HCT116 (cell line): ENCODE measurements around the gene TTLL11. TPM values are rescaled to one million over a fixed set of nuclear protein-coding genes. Genes with fewer than 3 reads are reported as not detected.

ENCODE experiments used
- ATAC-seq: fragments of 200-7000 bp; cut with Tn5 transposase; 2 replicates; pipeline ENCODE4 v1.9.1; 2020; ENCODE audit warnings: mild to moderate bottlenecking, moderate library complexity
- BruUV-seq: library from RNA; stranded (reverse); fragments of 400-500 nt; replicated peaks from 2 replicates; lab custom pipeline; 2021; lab: Mats Ljungman, UMichigan
- CTCF ChIA-PET: fragments of 300-600 bp; sonication (Branson Sonifier 250); formaldehyde crosslinking; loops from one replicate; lab custom pipeline; 2021; ENCODE audit warnings: antibody characterized with exemption; lab: Charles Lee
- POLR2A ChIA-PET: fragments of 300-600, 350-600 bp; sonication (Branson Sonifier 250); formaldehyde crosslinking; loops from one replicate; lab custom pipeline; 2021; ENCODE audit warnings: antibody characterized with exemption; lab: Charles Lee
- RAD21 ChIA-PET, 2 experiments: fragments of 300-600 bp; sonication (Branson Sonifier 250); formaldehyde crosslinking; loops; one replicate each; lab custom pipeline; 2023; ENCODE audit warnings: low total read pairs in 2 of 2; ENCODE audit not compliant: uncharacterized antibody in 2 of 2, unreplicated experiment in 2 of 2, low non-redundant PET in 1 of 2; lab: Charles Lee
- DNase-seq: peaks from one replicate; pipeline ENCODE4 v3.0.0-alpha.2; 2010; ENCODE audit warnings: low read depth, low spot score
- H2AFZ ChIP-seq: fragments of 200-600 bp; shearing (Covaris generic), sonication (generic); 2 replicates; pipeline ENCODE4 v1.6.1; 2017; ENCODE audit warnings: low read depth, mixed run types, mixed read lengths, antibody characterized with exemption, low read length; ENCODE audit not compliant: poor library complexity, severe bottlenecking
- H3K27ac ChIP-seq: 2 replicates; pipeline ENCODE4 v1.5.1; 2012; ENCODE audit warnings: low read depth, low read length
- H3K27me3 ChIP-seq: fragments of 200-600 bp; sonication (generic); 2 replicates; pipeline ENCODE4 v1.6.1; 2016; ENCODE audit warnings: mixed run types, low read length, mixed read lengths; ENCODE audit not compliant: insufficient read depth
- H3K36me3 ChIP-seq, 2 experiments: fragments of 200-500 bp in 1 of 2; fragments of 200-600 bp in 1 of 2; sonication (Bioruptor generic) in 1 of 2; sonication (generic) in 1 of 2; 2 replicates each; pipeline versions ENCODE4 v1.5.1 to v1.6.1; 2014 to 2016; ENCODE audit warnings: low read length in 2 of 2, inconsistent platforms in 1 of 2, mixed read lengths in 1 of 2, mixed run types in 1 of 2; ENCODE audit not compliant: insufficient read depth in 2 of 2, control insufficient read depth in 1 of 2
- H3K4me1 ChIP-seq, 2 experiments: fragments of 200-600 bp in 1 of 2; sonication (generic) in 1 of 2; 2 replicates each; pipeline versions ENCODE4 v1.5.1 to v1.6.1; 2012 to 2017; ENCODE audit warnings: low read length in 2 of 2, inconsistent platforms in 1 of 2, mild to moderate bottlenecking in 1 of 2, mixed read lengths in 1 of 2, mixed run types in 1 of 2, moderate library complexity in 1 of 2; ENCODE audit not compliant: insufficient read depth in 2 of 2, control insufficient read depth in 1 of 2
- H3K4me2 ChIP-seq: fragments of 200-600 bp; sonication (generic); 2 replicates; pipeline ENCODE4 v1.6.1; 2017; ENCODE audit warnings: mixed run types, low read length, mixed read lengths
- H3K4me3 ChIP-seq, 2 experiments: fragments of 200-600 bp in 1 of 2; sonication (generic) in 1 of 2; replicated peaks in 1 of 2; 2 replicates each; pipeline ENCODE4 v1.5.1; 2011 to 2016; ENCODE audit warnings: low read length in 2 of 2, control low read depth in 1 of 2, low read depth in 1 of 2, mild to moderate bottlenecking in 1 of 2, mixed read lengths in 1 of 2, mixed run types in 1 of 2
- H3K79me2 ChIP-seq: fragments of 200-600 bp; sonication (generic); 2 replicates; pipeline ENCODE4 v1.6.1; 2017; ENCODE audit warnings: mild to moderate bottlenecking, mixed run types, low read length, moderate library complexity, mixed read lengths; ENCODE audit not compliant: insufficient read depth
- H3K9ac ChIP-seq: fragments of 200-600 bp; sonication (generic); 2 replicates; pipeline ENCODE4 v1.6.1; 2016; ENCODE audit warnings: low read length, mixed read lengths
- H3K9me2 ChIP-seq: fragments of 200-600 bp; sonication (generic), shearing (Covaris generic); 2 replicates; pipeline ENCODE4 v1.6.1; 2017; ENCODE audit warnings: mixed run types, mild to moderate bottlenecking, moderate library complexity; ENCODE audit not compliant: insufficient read depth
- H3K9me3 ChIP-seq, 2 experiments: fragments of 200-500 bp in 1 of 2; fragments of 200-600 bp in 1 of 2; sonication (Bioruptor generic) in 1 of 2; sonication (generic) in 1 of 2; 2 replicates each; pipeline ENCODE4 v1.6.1; 2014 to 2017; ENCODE audit warnings: low read length in 2 of 2, mixed read lengths in 2 of 2, inconsistent platforms in 1 of 2, low read depth in 1 of 2, mild to moderate bottlenecking in 1 of 2, mixed run types in 1 of 2, moderate library complexity in 1 of 2; ENCODE audit not compliant: control insufficient read depth in 1 of 2, insufficient read depth in 1 of 2
- H4K20me1 ChIP-seq: fragments of 200-600 bp; sonication (generic), shearing (Covaris generic); 2 replicates; pipeline ENCODE4 v1.6.1; 2017; ENCODE audit warnings: mixed run types, mild to moderate bottlenecking, moderate library complexity; ENCODE audit not compliant: insufficient read depth
- CBX3 ChIP-seq: IDR thresholded peaks from 2 replicates; pipeline ENCODE4 v1.6.1; 2012; ENCODE audit warnings: low read depth
- CEBPB ChIP-seq: IDR thresholded peaks from 2 replicates; pipeline ENCODE4 v1.6.1; 2012; ENCODE audit warnings: low read depth
- EGR1 ChIP-seq: IDR thresholded peaks from 2 replicates; pipeline ENCODE4 v1.6.1; 2012; ENCODE audit warnings: low read depth
- RAD21 ChIP-seq: IDR thresholded peaks from 2 replicates; pipeline ENCODE4 v1.6.1; 2012; ENCODE audit warnings: low read depth, mild to moderate bottlenecking
- REST ChIP-seq: IDR thresholded peaks from 2 replicates; pipeline ENCODE4 v1.6.1; 2012; ENCODE audit warnings: low read depth
- SRF ChIP-seq: IDR thresholded peaks from 2 replicates; pipeline ENCODE4 v1.6.1; 2012; ENCODE audit warnings: low read depth
- TCF7L2 ChIP-seq: IDR thresholded peaks from 2 replicates; pipeline ENCODE4 v1.7.0; 2011; ENCODE audit warnings: borderline replicate concordance, inconsistent platforms; ENCODE audit not compliant: insufficient read depth, insufficient read length; ENCODE audit errors: extremely low read depth
- ZBTB33 ChIP-seq: IDR thresholded peaks from 2 replicates; pipeline ENCODE4 v1.6.1; 2011; ENCODE audit warnings: mild to moderate bottlenecking, low read length, moderate library complexity; ENCODE audit not compliant: insufficient replicate concordance; ENCODE audit errors: extremely low read depth
- ZFX ChIP-seq: fragments of 450-650 bp; IDR thresholded peaks from 2 replicates; pipeline ENCODE4 v1.6.1; 2017
- intact Hi-C: fragments of 100-400 bp; cut with micrococcal nuclease; formaldehyde crosslinking; loops from 2 replicates; pipeline ENCODE4 v1.10.0; 2022
- total RNA-seq: library from RNA; stranded (reverse); gene quantifications from one replicate; pipeline ENCODE4 v1.2.1, GENCODE V29; 2021; ENCODE audit not compliant: unreplicated experiment
- TF ChIP-seq, protein P1 (sequence below), 3 experiments: fragments of 200-600 bp in 1 of 3; sonication (generic) in 1 of 3; IDR thresholded peaks in 2 of 3; conservative IDR thresholded peaks in 1 of 3; 2 replicates each; pipeline ENCODE4 v1.5.1; 2012 to 2017; ENCODE audit warnings: low read depth in 2 of 3, low read length in 2 of 3, antibody characterized with exemption in 1 of 3, borderline replicate concordance in 1 of 3, control low read depth in 1 of 3, mild to moderate bottlenecking in 1 of 3, mixed read lengths in 1 of 3, mixed run types in 1 of 3, moderate library complexity in 1 of 3; ENCODE audit not compliant: insufficient read depth in 1 of 3
- TF ChIP-seq, protein P2 (sequence below): IDR thresholded peaks from 2 replicates; pipeline ENCODE4 v1.6.1; 2012

Gene TTLL11
- total RNA-seq, 1 experiment from 2014 or later: 2.2 TPM

DNA sequence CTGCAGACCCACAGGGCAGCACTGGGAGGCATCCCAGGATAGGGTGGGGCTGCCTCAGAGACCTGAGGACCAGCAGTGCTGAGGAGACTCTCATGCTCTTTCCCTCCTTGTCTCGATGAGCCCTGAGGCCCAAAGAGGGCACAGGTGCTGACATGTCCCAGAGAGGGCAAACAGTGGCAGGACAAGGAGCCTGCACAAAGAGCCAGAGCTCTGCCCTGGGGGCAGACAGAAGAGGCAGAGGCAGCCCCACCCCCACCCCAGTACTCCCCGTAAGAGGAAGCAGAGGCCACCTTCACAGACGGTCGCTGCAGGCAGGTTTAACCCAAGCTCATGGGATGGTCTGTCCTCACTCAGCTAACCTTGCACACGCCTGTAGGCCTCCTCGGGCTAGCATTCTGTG, 29.4 kb upstream of the TTLL11 start:
- DNase-seq: no peak
- H3K9ac ChIP-seq: no peak overlapping the region

More for the DNA sequence above, 29.4 kb upstream of the TTLL11 start:
- no peak overlapping the region for H2AFZ ChIP-seq
- intact Hi-C loops: loop anchor here (10.0 kb wide), 1 partner anchor 1232 kb away; the partner anchor contains the start of gene CRB2
- BruUV-seq: no TSS peak
- peaks cover 0 to 12% of the 10 kb centered on the region in 2 experiments; a peak in 1 of 4 replicates for H3K4me1 ChIP-seq
- H3K79me2 ChIP-seq: no peaks in the 10 kb centered on the region
- no peak overlapping the region for H3K27ac ChIP-seq
- ATAC-seq: no peak
- no peaks in the 10 kb centered on the region for H3K9me3 ChIP-seq
- RAD21 ChIA-PET: interaction anchor here (1.1 to 3.3 kb wide), 5 partner anchors 23 to 577 kb away, joined by 3 to 19 read pairs (median 7); no protein-coding TSS in a partner anchor
- CTCF ChIA-PET: interaction anchor here (0.5 to 9.5 kb wide), 8 partner anchors 14 to 576 kb away, joined by 3 to 229 read pairs (median 4); no protein-coding TSS in a partner anchor
- TF ChIP-seq EGR1 (no peak), CBX3 (no peak), ZFX (no peak), RAD21 (no peak), TCF7L2 (no peak), CEBPB (no peak), REST (no peak), ZBTB33 (no peak), SRF (no peak)
- TF ChIP-seq, protein P1, sequence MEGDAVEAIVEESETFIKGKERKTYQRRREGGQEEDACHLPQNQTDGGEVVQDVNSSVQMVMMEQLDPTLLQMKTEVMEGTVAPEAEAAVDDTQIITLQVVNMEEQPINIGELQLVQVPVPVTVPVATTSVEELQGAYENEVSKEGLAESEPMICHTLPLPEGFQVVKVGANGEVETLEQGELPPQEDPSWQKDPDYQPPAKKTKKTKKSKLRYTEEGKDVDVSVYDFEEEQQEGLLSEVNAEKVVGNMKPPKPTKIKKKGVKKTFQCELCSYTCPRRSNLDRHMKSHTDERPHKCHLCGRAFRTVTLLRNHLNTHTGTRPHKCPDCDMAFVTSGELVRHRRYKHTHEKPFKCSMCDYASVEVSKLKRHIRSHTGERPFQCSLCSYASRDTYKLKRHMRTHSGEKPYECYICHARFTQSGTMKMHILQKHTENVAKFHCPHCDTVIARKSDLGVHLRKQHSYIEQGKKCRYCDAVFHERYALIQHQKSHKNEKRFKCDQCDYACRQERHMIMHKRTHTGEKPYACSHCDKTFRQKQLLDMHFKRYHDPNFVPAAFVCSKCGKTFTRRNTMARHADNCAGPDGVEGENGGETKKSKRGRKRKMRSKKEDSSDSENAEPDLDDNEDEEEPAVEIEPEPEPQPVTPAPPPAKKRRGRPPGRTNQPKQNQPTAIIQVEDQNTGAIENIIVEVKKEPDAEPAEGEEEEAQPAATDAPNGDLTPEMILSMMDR (IDR thresholded peaks at IDR 0.05 in 2 of 3, conservative IDR thresholded peaks at IDR 0.05 in 1 of 3; ENCODE audit: borderline replicate concordance in 1 of 3, insufficient read depth in 1 of 3, low read depth in 2 of 3, low read length in 2 of 3): no peak
- TF ChIP-seq, protein P2, sequence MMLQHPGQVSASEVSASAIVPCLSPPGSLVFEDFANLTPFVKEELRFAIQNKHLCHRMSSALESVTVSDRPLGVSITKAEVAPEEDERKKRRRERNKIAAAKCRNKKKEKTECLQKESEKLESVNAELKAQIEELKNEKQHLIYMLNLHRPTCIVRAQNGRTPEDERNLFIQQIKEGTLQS: no peak
- 0 out of 2 replicates have a peak overlapping the region, but pooled peaks have one; percentile 22 for H3K4me2 ChIP-seq
- no peaks in the 10 kb centered on the region for H3K36me3 ChIP-seq
- no peaks in the 10 kb centered on the region for H4K20me1 ChIP-seq
- POLR2A ChIA-PET: interaction anchor here (1.1 kb wide), 1 partner anchor 23 kb away, joined by 4 read pairs; no protein-coding TSS in a partner anchor
- no peaks in the 10 kb centered on the region for H3K27me3 ChIP-seq
- no peaks in the 10 kb centered on the region for H3K9me2 ChIP-seq
- no peak overlapping the region for H3K4me3 ChIP-seq
